Naive thymus-derived CD4-positive, alpha-beta T cell (primary cell): ENCODE results near the gene PHF20. TPM values are rescaled to one million over a fixed set of nuclear protein-coding genes. Genes with fewer than 3 reads are reported as not detected.

Experiments used
- ATAC-seq: fragments of 150-1000 bp; cut with Tn5 transposase; 2 replicates; pipeline ENCODE4 v1.10.0; 2021; ENCODE audit warnings: mild to moderate bottlenecking, moderate library complexity
- CTCF ChIA-PET: fragments of 350-600 bp; sonication (Branson Sonifier 250); formaldehyde crosslinking; loops from one replicate; lab custom pipeline; 2021; ENCODE audit warnings: antibody characterized with exemption; lab: Charles Lee
- POLR2A ChIA-PET: fragments of 350-600 bp; sonication (Branson Sonifier 250); formaldehyde crosslinking; loops from one replicate; lab custom pipeline; 2021; ENCODE audit warnings: antibody characterized with exemption, inconsistent platforms; lab: Charles Lee
- DNase-seq, 9 donors: peaks; one replicate each; pipeline versions ENCODE4 v3.0.0 to v3.0.0-alpha.2; 2020 to 2022; ENCODE audit warnings: mixed read lengths in 1 of 9
- H3K27ac ChIP-seq: one replicate; pipeline ENCODE4 v1.7.0; 2013; ENCODE audit warnings: mild to moderate bottlenecking, low read depth, low read length, moderate library complexity
- H3K27me3 ChIP-seq, 2 donors: one replicate each; pipeline ENCODE4 v1.7.0; 2013; ENCODE audit warnings: low read length in 2 of 2, mild to moderate bottlenecking in 2 of 2, moderate library complexity in 2 of 2; ENCODE audit not compliant: control insufficient read depth in 2 of 2, insufficient read depth in 2 of 2
- H3K36me3 ChIP-seq, 3 experiments: 1 replicate in 2 of 3; 2 replicates in 1 of 3; pipeline ENCODE4 v1.7.0; 2013; ENCODE audit warnings: low read length in 3 of 3, mild to moderate bottlenecking in 3 of 3, moderate library complexity in 1 of 3; ENCODE audit not compliant: insufficient read depth in 3 of 3, control insufficient read depth in 2 of 3
- H3K4me1 ChIP-seq, 2 donors: one replicate each; pipeline ENCODE4 v1.7.0; 2013; ENCODE audit warnings: low read length in 2 of 2, mild to moderate bottlenecking in 2 of 2, moderate library complexity in 1 of 2; ENCODE audit not compliant: control insufficient read depth in 2 of 2, insufficient read depth in 2 of 2
- H3K4me3 ChIP-seq: 2 replicates; pipeline ENCODE4 v1.7.0; 2013; ENCODE audit warnings: mild to moderate bottlenecking, low read length
- H3K9me3 ChIP-seq, 3 experiments: 1 replicate in 2 of 3; 2 replicates in 1 of 3; pipeline ENCODE4 v1.7.0; 2013; ENCODE audit warnings: low read length in 3 of 3; ENCODE audit not compliant: control insufficient read depth in 2 of 3
- H3K27ac Mint-ChIP-seq, 9 donors: one replicate each; pipeline ENCODE4 v1.8.0; 2020 to 2022; ENCODE audit warnings: mixed read lengths in 9 of 9, mild to moderate bottlenecking in 8 of 9, moderate library complexity in 5 of 9, inconsistent platforms in 2 of 9
- H3K27me3 Mint-ChIP-seq, 5 donors: one replicate each; pipeline ENCODE4 v1.8.0; 2021 to 2022; ENCODE audit warnings: mixed read lengths in 5 of 5, mild to moderate bottlenecking in 1 of 5
- H3K36me3 Mint-ChIP-seq, 5 donors: one replicate each; pipeline ENCODE4 v1.8.0; 2020 to 2022; ENCODE audit warnings: mixed read lengths in 5 of 5, mild to moderate bottlenecking in 3 of 5, inconsistent platforms in 1 of 5
- H3K4me1 Mint-ChIP-seq, 7 donors: one replicate each; pipeline ENCODE4 v1.8.0; 2020 to 2022; ENCODE audit warnings: mixed read lengths in 7 of 7, mild to moderate bottlenecking in 3 of 7, inconsistent platforms in 1 of 7
- H3K4me3 Mint-ChIP-seq, 10 donors: one replicate each; pipeline ENCODE4 v1.8.0; 2020 to 2022; ENCODE audit warnings: mild to moderate bottlenecking in 10 of 10, mixed read lengths in 10 of 10, moderate library complexity in 6 of 10, inconsistent platforms in 2 of 10
- H3K9me3 Mint-ChIP-seq, 11 donors: one replicate each; pipeline ENCODE4 v1.8.0; 2020 to 2022; ENCODE audit warnings: mixed read lengths in 11 of 11, mild to moderate bottlenecking in 4 of 11, inconsistent platforms in 1 of 11, moderate library complexity in 1 of 11
- intact Hi-C, 2 donors: fragments of 100-400 bp; cut with micrococcal nuclease; formaldehyde crosslinking; loops; one replicate each; pipeline ENCODE4 v1.15.1; 2023
- polyA plus RNA-seq, 2 donors: library from polyadenylated mRNA; unstranded; fragments of 300-500 nt; fragmentation: Illumina TruSeq; gene quantifications; one replicate each; pipeline ENCODE4 v1.2.3, GENCODE V29; 2021
- total RNA-seq, 6 experiments: library from RNA in 5 of 6; stranded (reverse) in 5 of 6; gene quantifications; 1 replicate in 5 of 6; 2 replicates in 1 of 6; pipeline ENCODE4 v1.2.3 and lab custom pipeline; 2021 to 2026

PHF20 gene
- total and polyA plus RNA-seq, 7 experiments from 2014 or later = 57.5 to 157 (median 99.9) TPM

GRCh38 chr20:35823147-35823546 is 51.3 kb downstream of the PHF20 start:
- Histone ChIP-seq H3K4me3 (no peak overlapping the region), H3K27me3 (no peaks in the 10 kb centered on the region), H3K27ac (no peak overlapping the region), H3K4me1 (peaks cover 0 to 8% of the 10 kb centered on the region in 2 donors), H3K9me3 (no peaks in the 10 kb centered on the region), H3K36me3 (peaks cover 3 to 5% (median 4%) of the 10 kb centered on the region in 3 experiments)
- POLR2A ChIA-PET = interaction anchor here (1.1 kb wide), 1 partner anchor 80 kb away, joined by 5 read pairs; no protein-coding TSS in a partner anchor
- Mint-ChIP-seq H3K27me3 (no peaks in the 10 kb centered on the region), H3K27ac (no peak overlapping the region), H3K9me3 (no peaks in the 10 kb centered on the region), H3K36me3 (peaks cover 0 to 34% (median 25%) of the 10 kb centered on the region in 5 donors), H3K4me1 (peaks cover 24 to 49% (median 40%) of the 10 kb centered on the region in 7 donors), H3K4me3 (no peak overlapping the region)
- ATAC-seq (no peak), DNase-seq (no peak)
- intact Hi-C loops = no loop called here
- CTCF ChIA-PET = interaction anchor here (0.7 kb wide), 1 partner anchor 52 kb away, joined by 4 read pairs; no protein-coding TSS in a partner anchor

GRCh38 chr20:35823937-35824336 is 52.1 kb downstream of the PHF20 start:
- H3K4me1 Mint-ChIP-seq = peaks cover 17 to 49% (median 35%) of the 10 kb centered on the region in 7 donors
- no peaks in the 10 kb centered on the region for H3K27me3 Mint-ChIP-seq
- intact Hi-C loops = no loop called here
- H3K4me3 ChIP-seq = no peak overlapping the region
- ATAC-seq (no peak), DNase-seq (no peak)
- CTCF ChIA-PET = interaction anchor here (0.7 kb wide), 1 partner anchor 53 kb away, joined by 4 read pairs; no protein-coding TSS in a partner anchor
- peak overlapping the region in 2 of 9 donors; percentile 43 to 51 for H3K27ac Mint-ChIP-seq
- H3K36me3 Mint-ChIP-seq = peaks cover 0 to 38% (median 23%) of the 10 kb centered on the region in 5 donors
- no peak overlapping the region for H3K4me3 Mint-ChIP-seq
- H3K27me3 ChIP-seq = no peaks in the 10 kb centered on the region
- no peaks in the 10 kb centered on the region for H3K9me3 Mint-ChIP-seq
- H3K27ac ChIP-seq = no peak overlapping the region
- H3K4me1 ChIP-seq = peaks cover 0 to 4% of the 10 kb centered on the region in 2 donors
- peaks cover 3 to 5% (median 4%) of the 10 kb centered on the region in 3 experiments for H3K36me3 ChIP-seq
- POLR2A ChIA-PET = interaction anchor here (0.6 kb wide), 1 partner anchor 65 kb away, joined by 4 read pairs; no protein-coding TSS in a partner anchor
- no peaks in the 10 kb centered on the region for H3K9me3 ChIP-seq

- intact Hi-C loops = no loop called here
- Mint-ChIP-seq H3K4me3 (no peak overlapping the region), H3K27me3 (no peaks in the 10 kb centered on the region), H3K4me1 (peaks cover 6 to 38% (median 28%) of the 10 kb centered on the region in 7 donors), H3K27ac (peak overlapping the region in 6 of 9 donors; percentile 5 to 43 (median 20)), H3K9me3 (peaks cover 0 to 4% (median 0%) of the 10 kb centered on the region in 11 donors), H3K36me3 (peaks cover 0 to 37% (median 24%) of the 10 kb centered on the region in 5 donors)
- CTCF ChIA-PET = no interaction called here
- Histone ChIP-seq H3K4me3 (no peak overlapping the region), H3K36me3 (peaks cover 0 to 6% (median 5%) of the 10 kb centered on the region in 3 experiments), H3K27ac (no peak overlapping the region), H3K9me3 (no peaks in the 10 kb centered on the region), H3K4me1 (peaks cover 0 to 4% of the 10 kb centered on the region in 2 donors), H3K27me3 (no peaks in the 10 kb centered on the region)
- DNase-seq = no peak
- ATAC-seq = no peak
- POLR2A ChIA-PET = interaction anchor here (1.9 kb wide), 1 partner anchor 84 kb away, joined by 7 read pairs; the partner anchor contains the start of gene RBM39
These were observed 54.7 kb downstream of the PHF20 start for GRCh38 chr20:35826397-35826998.

- H3K36me3 Mint-ChIP-seq = peaks cover 9 to 43% (median 26%) of the 10 kb centered on the region in 5 donors
- no peak overlapping the region for H3K4me3 ChIP-seq
- peak overlapping the region in 1 of 9 donors; percentile 9 for H3K27ac Mint-ChIP-seq
- H3K4me1 ChIP-seq = peaks cover 0 to 4% of the 10 kb centered on the region in 2 donors
- H3K27me3 ChIP-seq = no peaks in the 10 kb centered on the region
- DNase-seq (no peak), ATAC-seq (no peak)
- peaks cover 0 to 4% (median 0%) of the 10 kb centered on the region in 11 donors for H3K9me3 Mint-ChIP-seq
- ChIA-PET POLR2A (interaction anchor here (1.6 kb wide), 1 partner anchor 164 kb away, joined by 3 read pairs; no protein-coding TSS in a partner anchor), CTCF (interaction anchor here (0.7 to 0.8 kb wide), 2 partner anchors 16 to 55 kb away, joined by 3 to 5 read pairs; no protein-coding TSS in a partner anchor)
- no peak overlapping the region for H3K4me3 Mint-ChIP-seq
- no peaks in the 10 kb centered on the region for H3K27me3 Mint-ChIP-seq
- intact Hi-C loops = no loop called here
- no peaks in the 10 kb centered on the region for H3K9me3 ChIP-seq
- peaks cover 9 to 48% (median 39%) of the 10 kb centered on the region in 7 donors for H3K4me1 Mint-ChIP-seq
- no peak overlapping the region for H3K27ac ChIP-seq
- peaks cover 0 to 6% (median 5%) of the 10 kb centered on the region in 3 experiments for H3K36me3 ChIP-seq
These were observed 56.6 kb downstream of the PHF20 start for GRCh38 chr20:35828434-35828833.

- Mint-ChIP-seq H3K27ac (no peak overlapping the region), H3K4me1 (peaks cover 9 to 49% (median 36%) of the 10 kb centered on the region in 7 donors)
- CTCF ChIA-PET = interaction anchor here (0.7 kb wide), 1 partner anchor 54 kb away, joined by 3 read pairs; no protein-coding TSS in a partner anchor
These were observed 57.1 kb downstream of the PHF20 start for GRCh38 chr20:35828916-35829315.

GRCh38 chr20:35830264-35830663 is 58.4 kb downstream of the PHF20 start:
- H3K27me3 Mint-ChIP-seq = no peaks in the 10 kb centered on the region
- no peak overlapping the region for H3K4me3 Mint-ChIP-seq
- no peak for ATAC-seq
- no peaks in the 10 kb centered on the region for H3K27me3 ChIP-seq
- no peaks in the 10 kb centered on the region for H3K9me3 ChIP-seq
- ChIA-PET POLR2A (no interaction called here), CTCF (interaction anchor here (0.7 kb wide), 1 partner anchor 29 kb away, joined by 3 read pairs; no protein-coding TSS in a partner anchor)
- H3K4me1 ChIP-seq = peaks cover 0 to 4% of the 10 kb centered on the region in 2 donors
- peaks cover 17 to 52% (median 37%) of the 10 kb centered on the region in 7 donors for H3K4me1 Mint-ChIP-seq
- no peak for DNase-seq
- no peak overlapping the region for H3K4me3 ChIP-seq
- peak overlapping the region in 4 of 9 donors; percentile 1 to 65 (median 52) for H3K27ac Mint-ChIP-seq
- H3K36me3 ChIP-seq = peaks cover 0 to 6% (median 0%) of the 10 kb centered on the region in 3 experiments
- intact Hi-C loops = no loop called here
- peaks cover 0 to 4% (median 0%) of the 10 kb centered on the region in 11 donors for H3K9me3 Mint-ChIP-seq
- peaks cover 9 to 42% (median 28%) of the 10 kb centered on the region in 5 donors for H3K36me3 Mint-ChIP-seq
- H3K27ac ChIP-seq = no peak overlapping the region

More at GRCh38 chr20:35828916-35829315, 57.1 kb downstream of the PHF20 start:
- H3K36me3 ChIP-seq = peaks cover 0 to 6% (median 1%) of the 10 kb centered on the region in 3 experiments
- POLR2A ChIA-PET = interaction anchor here (1.6 kb wide), 1 partner anchor 165 kb away, joined by 3 read pairs; no protein-coding TSS in a partner anchor
- no peaks in the 10 kb centered on the region for H3K27me3 ChIP-seq
- Mint-ChIP-seq H3K4me3 (no peak overlapping the region), H3K27me3 (no peaks in the 10 kb centered on the region), H3K9me3 (peaks cover 0 to 4% (median 0%) of the 10 kb centered on the region in 11 donors), H3K36me3 (peaks cover 9 to 40% (median 24%) of the 10 kb centered on the region in 5 donors)
- intact Hi-C loops = no loop called here
- no peak for DNase-seq
- no peak overlapping the region for H3K27ac ChIP-seq
- ATAC-seq = no peak
- no peaks in the 10 kb centered on the region for H3K9me3 ChIP-seq
- H3K4me1 ChIP-seq = peaks cover 0 to 4% of the 10 kb centered on the region in 2 donors
- no peak overlapping the region for H3K4me3 ChIP-seq
